ENCODE data around the gene SYTL4.

GRCh38 chrX:100748108-100748507, 16.2 kb upstream of the SYTL4 start:
- TF ChIP-seq CTCF (IDR thresholded peaks at IDR 0.05) (no peak), POLR2A (IDR thresholded peaks at IDR 0.05) (no peak)
